ENCODE results near the gene ZNF664. TPM values are rescaled to one million over a fixed set of nuclear protein-coding genes. Genes with fewer than 3 reads are reported as not detected.

ZNF664 gene
- total and polyA plus RNA-seq, 2 of the 13 experiments (the other 11 are each of a cell fraction or from before 2014, with no cell fraction given): 43.9 to 56.5 TPM

DNA sequence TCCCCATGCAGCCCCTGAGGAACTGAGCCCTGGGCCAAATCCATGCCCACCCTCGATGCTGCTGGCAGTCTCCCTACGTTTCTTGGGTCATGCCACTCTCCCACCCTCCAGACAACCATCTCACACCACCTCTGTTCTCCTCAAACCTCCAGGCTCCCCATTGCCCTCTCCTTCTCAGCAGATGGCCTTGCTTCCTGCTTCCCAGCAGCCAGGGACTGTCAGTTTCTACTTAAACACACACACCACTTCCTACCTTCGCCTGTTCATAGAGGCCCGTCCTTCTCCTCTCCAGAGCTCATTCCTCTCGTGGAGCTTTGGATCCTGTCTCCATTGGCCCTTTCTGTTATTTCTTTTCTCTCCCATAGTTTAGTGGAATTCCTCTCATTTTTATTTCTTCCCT lies 27.1 kb downstream of the ZNF664 start:
- H3K9me3 ChIP-seq (ENCODE audit: low read length): no peaks in the 10 kb centered on the region
- no peak for ATAC-seq
- CTCF ChIA-PET (ENCODE audit: low intra/inter-chr PET ratio, low total read pairs): no interaction called here
- TF ChIP-seq ZSCAN31 (CRISPR knock-in tag; IDR thresholded peaks at IDR 0.05; ENCODE audit: low read depth) (no peak), SCMH1 (CRISPR knock-in tag; IDR thresholded peaks at IDR 0.05; ENCODE audit: borderline replicate concordance) (no peak), ZNF746 (CRISPR knock-in tag; IDR thresholded peaks at IDR 0.05) (no peak)
- intact Hi-C loops (cut with micrococcal nuclease; ENCODE audit: unreplicated experiment): no loop called here
- peaks cover 10% of the 10 kb centered on the region; the same call in 1 of the 2 replicates for H4K20me1 ChIP-seq (ENCODE audit: insufficient read depth, low read length)
- no peak overlapping the region for H3K27ac ChIP-seq (ENCODE audit: extremely low read length, insufficient read depth, low read length)
- peaks cover 32% of the 10 kb centered on the region for H3K79me2 ChIP-seq (ENCODE audit: insufficient read depth, low read length)
- H3K4me3 ChIP-seq (replicated peaks in 1 of 3; ENCODE audit: insufficient read depth in 1 of 3, low read depth in 2 of 3, low read length in 3 of 3): no peak overlapping the region
- no peak overlapping the region for H3K4me2 ChIP-seq (ENCODE audit: low read depth, low read length)
- no peak overlapping the region for H2AFZ ChIP-seq (ENCODE audit: low read length)
- H3K27me3 ChIP-seq (ENCODE audit: control insufficient read depth in 1 of 2, insufficient read depth in 2 of 2, low read length in 2 of 2): no peaks in the 10 kb centered on the region
- 92% methylated on average over 5 of the region's 5 CpGs for WGBS (ENCODE audit: low lambda C conversion rate)
- no peak for FAIRE-seq
- in situ Hi-C loops (cut with HindIII; ENCODE audit: extremely low pct_ligation_motif_present, low pct_unique_long_range_greater_than_20kb): no loop called here
- no peak overlapping the region for H3K9ac ChIP-seq (ENCODE audit: insufficient read depth, low read depth, low read length)
- no peaks in the 10 kb centered on the region for H3K4me1 ChIP-seq (ENCODE audit: insufficient read depth, low read length)
- H3K36me3 ChIP-seq (replicated peaks in 1 of 2; ENCODE audit: control insufficient read depth in 1 of 2, insufficient read depth in 2 of 2, low read length in 2 of 2): peaks cover 20 to 76% of the 10 kb centered on the region in 2 experiments
- no TSS peak for BruUV-seq (replicated peaks)
- no peak for DNase-seq (ENCODE audit: low spot score)
- POLR2A ChIA-PET: no interaction called here

DNA sequence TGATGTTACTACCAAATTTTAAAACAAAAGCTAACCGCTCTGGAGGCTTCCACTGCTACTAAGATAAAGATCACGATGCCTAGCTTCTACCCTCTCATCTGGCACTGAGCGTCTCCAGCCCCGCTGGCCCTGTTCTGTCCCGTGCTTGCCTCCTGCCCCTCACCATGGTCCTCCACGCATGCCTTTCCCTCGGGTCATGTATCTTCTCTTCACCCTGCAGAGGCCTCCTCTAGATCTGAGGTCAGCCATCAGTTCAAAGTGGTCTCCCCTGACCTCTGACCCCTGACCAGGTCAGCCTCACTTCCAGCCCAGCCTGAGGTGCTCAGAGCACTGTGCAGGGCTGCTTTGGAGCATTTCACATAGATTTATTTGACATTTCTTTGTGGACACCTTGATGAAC lies 28.3 kb downstream of the ZNF664 start:
- H3K9me3 ChIP-seq (ENCODE audit: low read length): no peaks in the 10 kb centered on the region
- H2AFZ ChIP-seq (ENCODE audit: low read length): no peak overlapping the region
- ChIA-PET CTCF (ENCODE audit: low intra/inter-chr PET ratio, low total read pairs) (no interaction called here), POLR2A (no interaction called here)
- no TSS peak for BruUV-seq (replicated peaks)
- 96% methylated on average over 7 of the region's 7 CpGs for WGBS (ENCODE audit: low lambda C conversion rate)
- no peaks in the 10 kb centered on the region for H3K27me3 ChIP-seq (ENCODE audit: control insufficient read depth in 1 of 2, insufficient read depth in 2 of 2, low read length in 2 of 2)
- H3K4me1 ChIP-seq (ENCODE audit: insufficient read depth, low read length): 0 out of 2 replicates have a peak, but pooled peaks cover 7% of the 10 kb centered on the region
- peaks cover 21% of the 10 kb centered on the region for H3K79me2 ChIP-seq (ENCODE audit: insufficient read depth, low read length)
- no peak overlapping the region for H3K27ac ChIP-seq (ENCODE audit: extremely low read length, insufficient read depth, low read length)
- FAIRE-seq: no peak
- TF ChIP-seq, protein P1, sequence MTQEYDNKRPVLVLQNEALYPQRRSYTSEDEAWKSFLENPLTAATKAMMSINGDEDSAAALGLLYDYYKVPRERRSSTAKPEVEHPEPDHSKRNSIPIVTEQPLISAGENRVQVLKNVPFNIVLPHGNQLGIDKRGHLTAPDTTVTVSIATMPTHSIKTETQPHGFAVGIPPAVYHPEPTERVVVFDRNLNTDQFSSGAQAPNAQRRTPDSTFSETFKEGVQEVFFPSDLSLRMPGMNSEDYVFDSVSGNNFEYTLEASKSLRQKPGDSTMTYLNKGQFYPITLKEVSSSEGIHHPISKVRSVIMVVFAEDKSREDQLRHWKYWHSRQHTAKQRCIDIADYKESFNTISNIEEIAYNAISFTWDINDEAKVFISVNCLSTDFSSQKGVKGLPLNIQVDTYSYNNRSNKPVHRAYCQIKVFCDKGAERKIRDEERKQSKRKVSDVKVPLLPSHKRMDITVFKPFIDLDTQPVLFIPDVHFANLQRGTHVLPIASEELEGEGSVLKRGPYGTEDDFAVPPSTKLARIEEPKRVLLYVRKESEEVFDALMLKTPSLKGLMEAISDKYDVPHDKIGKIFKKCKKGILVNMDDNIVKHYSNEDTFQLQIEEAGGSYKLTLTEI (CRISPR knock-in tag; conservative IDR thresholded peaks at IDR 0.05): no peak
- no peak for TF ChIP-seq NR2C2 (CRISPR knock-in tag; IDR thresholded peaks at IDR 0.05; ENCODE audit: borderline replicate concordance)
- TF ChIP-seq ARNT2 (CRISPR knock-in tag; IDR thresholded peaks at IDR 0.05; ENCODE audit: low read depth): no peak
- TF ChIP-seq, protein P2, sequence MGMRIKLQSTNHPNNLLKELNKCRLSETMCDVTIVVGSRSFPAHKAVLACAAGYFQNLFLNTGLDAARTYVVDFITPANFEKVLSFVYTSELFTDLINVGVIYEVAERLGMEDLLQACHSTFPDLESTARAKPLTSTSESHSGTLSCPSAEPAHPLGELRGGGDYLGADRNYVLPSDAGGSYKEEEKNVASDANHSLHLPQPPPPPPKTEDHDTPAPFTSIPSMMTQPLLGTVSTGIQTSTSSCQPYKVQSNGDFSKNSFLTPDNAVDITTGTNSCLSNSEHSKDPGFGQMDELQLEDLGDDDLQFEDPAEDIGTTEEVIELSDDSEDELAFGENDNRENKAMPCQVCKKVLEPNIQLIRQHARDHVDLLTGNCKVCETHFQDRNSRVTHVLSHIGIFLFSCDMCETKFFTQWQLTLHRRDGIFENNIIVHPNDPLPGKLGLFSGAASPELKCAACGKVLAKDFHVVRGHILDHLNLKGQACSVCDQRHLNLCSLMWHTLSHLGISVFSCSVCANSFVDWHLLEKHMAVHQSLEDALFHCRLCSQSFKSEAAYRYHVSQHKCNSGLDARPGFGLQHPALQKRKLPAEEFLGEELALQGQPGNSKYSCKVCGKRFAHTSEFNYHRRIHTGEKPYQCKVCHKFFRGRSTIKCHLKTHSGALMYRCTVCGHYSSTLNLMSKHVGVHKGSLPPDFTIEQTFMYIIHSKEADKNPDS (CRISPR knock-in tag; IDR thresholded peaks at IDR 0.05): no peak
- no peak for DNase-seq (ENCODE audit: low spot score)
- H3K36me3 ChIP-seq (replicated peaks in 1 of 2; ENCODE audit: control insufficient read depth in 1 of 2, insufficient read depth in 2 of 2, low read length in 2 of 2): peaks cover 20 to 81% of the 10 kb centered on the region in 2 experiments
- intact Hi-C loops (cut with micrococcal nuclease; ENCODE audit: unreplicated experiment): no loop called here
- no peak overlapping the region for H3K4me3 ChIP-seq (replicated peaks in 1 of 3; ENCODE audit: insufficient read depth in 1 of 3, low read depth in 2 of 3, low read length in 3 of 3)
- ATAC-seq: no peak
- H3K9ac ChIP-seq (ENCODE audit: insufficient read depth, low read depth, low read length): no peak overlapping the region
- no peak overlapping the region for H3K4me2 ChIP-seq (ENCODE audit: low read depth, low read length)
- in situ Hi-C loops (cut with HindIII; ENCODE audit: extremely low pct_ligation_motif_present, low pct_unique_long_range_greater_than_20kb): no loop called here
- H4K20me1 ChIP-seq (ENCODE audit: insufficient read depth, low read length): peaks cover 12% of the 10 kb centered on the region; the same call in 1 of the 2 replicates
